ES-I3 (cell line): Measurements from ENCODE around the gene C20orf144.
A peak's percentile ranks its signal among the peaks of the same experiment; 100 is the strongest.

Source experiments
- H3K36me3 ChIP-seq: 2 replicates; pipeline ENCODE4 v1.6.1; 2013; ENCODE audit warnings: mild to moderate bottlenecking, low read length, control low read depth, moderate library complexity; ENCODE audit not compliant: insufficient read depth
- H3K4me1 ChIP-seq: 2 replicates; pipeline ENCODE4 v1.6.1; 2013; ENCODE audit warnings: mild to moderate bottlenecking, control low read depth, low read length; ENCODE audit not compliant: insufficient read depth
- H3K9ac ChIP-seq: 2 replicates; pipeline ENCODE4 v1.6.1; 2013; ENCODE audit warnings: low read depth, mild to moderate bottlenecking, low read length, moderate library complexity
- H3K9me3 ChIP-seq: 2 replicates; pipeline ENCODE4 v1.6.1; 2013; ENCODE audit warnings: mild to moderate bottlenecking, low read length, moderate library complexity; ENCODE audit not compliant: control insufficient read depth, insufficient read depth

C20orf144 gene

GRCh38 chr20:33654680-33655161 is 7.4 kb upstream of the C20orf144 start:
- no peaks in the 10 kb centered on the region for H3K9me3 ChIP-seq
- 0 out of 2 replicates have a peak, but pooled peaks cover 3% of the 10 kb centered on the region for H3K36me3 ChIP-seq
- H3K9ac ChIP-seq, result no peak overlapping the region
- H3K4me1 ChIP-seq, result peaks cover 8% of the 10 kb centered on the region

GRCh38 chr20:33655164-33655563 is 7.0 kb upstream of the C20orf144 start:
- peaks cover 8% of the 10 kb centered on the region for H3K4me1 ChIP-seq
- 0 out of 2 replicates have a peak, but pooled peaks cover 3% of the 10 kb centered on the region for H3K36me3 ChIP-seq
- no peak overlapping the region for H3K9ac ChIP-seq
- no peaks in the 10 kb centered on the region for H3K9me3 ChIP-seq

GRCh38 chr20:33656010-33656782 is 5.9 kb upstream of the C20orf144 start:
- no peak overlapping the region for H3K9ac ChIP-seq
- H3K9me3 ChIP-seq, result no peaks in the 10 kb centered on the region
- peaks cover 8% of the 10 kb centered on the region for H3K4me1 ChIP-seq
- 0 out of 2 replicates have a peak, but pooled peaks cover 3% of the 10 kb centered on the region for H3K36me3 ChIP-seq

- Histone ChIP-seq H3K9me3 (no peaks in the 10 kb centered on the region), H3K4me1 (peaks cover 8% of the 10 kb centered on the region), H3K9ac (no peak overlapping the region), H3K36me3 (0 out of 2 replicates have a peak, but pooled peaks cover 3% of the 10 kb centered on the region)
Measured at GRCh38 chr20:33656783-33657703, 5.1 kb upstream of the C20orf144 start.

- H3K4me1 ChIP-seq, result peaks cover 12% of the 10 kb centered on the region
- H3K9me3 ChIP-seq, result no peaks in the 10 kb centered on the region
- 0 out of 2 replicates have a peak, but pooled peaks cover 3% of the 10 kb centered on the region for H3K36me3 ChIP-seq
- no peak overlapping the region for H3K9ac ChIP-seq
Measured at GRCh38 chr20:33657704-33658095, 4.4 kb upstream of the C20orf144 start.

- H3K9ac ChIP-seq, result no peak overlapping the region
- peaks cover 12% of the 10 kb centered on the region for H3K4me1 ChIP-seq
- H3K9me3 ChIP-seq, result no peaks in the 10 kb centered on the region
- 0 out of 2 replicates have a peak, but pooled peaks cover 3% of the 10 kb centered on the region for H3K36me3 ChIP-seq
Measured at GRCh38 chr20:33658510-33658909, 3.6 kb upstream of the C20orf144 start.

GRCh38 chr20:33658929-33659328 is 3.2 kb upstream of the C20orf144 start:
- H3K36me3 ChIP-seq, result 0 out of 2 replicates have a peak, but pooled peaks cover 3% of the 10 kb centered on the region
- H3K4me1 ChIP-seq, result peaks cover 8% of the 10 kb centered on the region
- no peak overlapping the region for H3K9ac ChIP-seq
- H3K9me3 ChIP-seq, result no peaks in the 10 kb centered on the region

- no peak overlapping the region for H3K9ac ChIP-seq
- H3K36me3 ChIP-seq, result 0 out of 2 replicates have a peak, but pooled peaks cover 3% of the 10 kb centered on the region
- peaks cover 6% of the 10 kb centered on the region; the same call in 1 of the 2 replicates for H3K4me1 ChIP-seq
- H3K9me3 ChIP-seq, result no peaks in the 10 kb centered on the region
Measured at GRCh38 chr20:33659341-33660034, 2.6 kb upstream of the C20orf144 start.

- Histone ChIP-seq H3K36me3 (0 out of 2 replicates have a peak, but pooled peaks cover 3% of the 10 kb centered on the region), H3K9me3 (no peaks in the 10 kb centered on the region), H3K9ac (no peak overlapping the region), H3K4me1 (peaks cover 10% of the 10 kb centered on the region; the same call in 1 of the 2 replicates)
Measured at GRCh38 chr20:33660035-33660684, 2.0 kb upstream of the C20orf144 start.

GRCh38 chr20:33660685-33661058 is 1.5 kb upstream of the C20orf144 start:
- peaks cover 10% of the 10 kb centered on the region; the same call in 1 of the 2 replicates for H3K4me1 ChIP-seq
- H3K36me3 ChIP-seq, result 0 out of 2 replicates have a peak, but pooled peaks cover 3% of the 10 kb centered on the region
- H3K9ac ChIP-seq, result no peak overlapping the region
- no peaks in the 10 kb centered on the region for H3K9me3 ChIP-seq

- Histone ChIP-seq H3K36me3 (no peaks in the 10 kb centered on the region), H3K9ac (peak overlapping the region; percentile 56), H3K9me3 (no peaks in the 10 kb centered on the region), H3K4me1 (peaks cover 10% of the 10 kb centered on the region; the same call in 1 of the 2 replicates)
Measured at GRCh38 chr20:33663161-33664084, 1.3 kb downstream of the C20orf144 start.

- Histone ChIP-seq H3K36me3 (no peaks in the 10 kb centered on the region), H3K9me3 (no peaks in the 10 kb centered on the region), H3K4me1 (peaks cover 10% of the 10 kb centered on the region; the same call in 1 of the 2 replicates), H3K9ac (peak overlapping the region; percentile 56)
Measured at GRCh38 chr20:33664085-33664761, 2.1 kb downstream of the C20orf144 start.
